Measurements from ENCODE around the gene ANP32A. TPM values are rescaled to one million over a fixed set of nuclear protein-coding genes. Genes with fewer than 3 reads are reported as not detected.

Gene ANP32A
- total RNA-seq, 2 experiments from 2014 or later = 174 to 177 TPM

DNA sequence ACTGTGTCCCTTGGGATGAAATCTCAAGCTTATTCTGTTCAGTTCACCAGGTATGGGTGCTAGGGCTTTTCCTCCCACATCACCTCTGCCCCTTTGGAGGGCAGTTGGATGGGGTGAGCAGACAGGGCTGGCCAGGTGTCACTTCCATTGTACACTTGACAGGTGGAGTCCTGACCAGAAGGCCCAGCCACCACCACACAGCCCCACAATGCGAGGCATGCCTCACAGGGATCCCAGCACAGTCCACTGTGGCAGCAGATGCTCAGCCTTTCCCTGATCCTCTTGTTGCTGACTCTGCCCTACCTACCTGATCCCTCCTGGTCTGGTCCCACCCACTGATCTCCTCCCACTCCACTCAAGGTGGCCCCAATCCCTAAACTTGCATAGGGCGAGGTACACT, 88.2 kb downstream of the ANP32A start:
- POLR2A ChIA-PET = no interaction called here
- no peaks in the 10 kb centered on the region for H3K9me3 Mint-ChIP-seq
- peaks cover 3% of the 10 kb centered on the region for H3K4me1 Mint-ChIP-seq
- no peaks in the 10 kb centered on the region for H3K36me3 Mint-ChIP-seq
- DNase-seq (no peak), ATAC-seq (ENCODE audit: low read depth) (no peak)
- H3K27me3 Mint-ChIP-seq = peaks cover 1% of the 10 kb centered on the region
- H3K27ac Mint-ChIP-seq = no peak overlapping the region
- no peak overlapping the region for H3K4me3 Mint-ChIP-seq

DNA sequence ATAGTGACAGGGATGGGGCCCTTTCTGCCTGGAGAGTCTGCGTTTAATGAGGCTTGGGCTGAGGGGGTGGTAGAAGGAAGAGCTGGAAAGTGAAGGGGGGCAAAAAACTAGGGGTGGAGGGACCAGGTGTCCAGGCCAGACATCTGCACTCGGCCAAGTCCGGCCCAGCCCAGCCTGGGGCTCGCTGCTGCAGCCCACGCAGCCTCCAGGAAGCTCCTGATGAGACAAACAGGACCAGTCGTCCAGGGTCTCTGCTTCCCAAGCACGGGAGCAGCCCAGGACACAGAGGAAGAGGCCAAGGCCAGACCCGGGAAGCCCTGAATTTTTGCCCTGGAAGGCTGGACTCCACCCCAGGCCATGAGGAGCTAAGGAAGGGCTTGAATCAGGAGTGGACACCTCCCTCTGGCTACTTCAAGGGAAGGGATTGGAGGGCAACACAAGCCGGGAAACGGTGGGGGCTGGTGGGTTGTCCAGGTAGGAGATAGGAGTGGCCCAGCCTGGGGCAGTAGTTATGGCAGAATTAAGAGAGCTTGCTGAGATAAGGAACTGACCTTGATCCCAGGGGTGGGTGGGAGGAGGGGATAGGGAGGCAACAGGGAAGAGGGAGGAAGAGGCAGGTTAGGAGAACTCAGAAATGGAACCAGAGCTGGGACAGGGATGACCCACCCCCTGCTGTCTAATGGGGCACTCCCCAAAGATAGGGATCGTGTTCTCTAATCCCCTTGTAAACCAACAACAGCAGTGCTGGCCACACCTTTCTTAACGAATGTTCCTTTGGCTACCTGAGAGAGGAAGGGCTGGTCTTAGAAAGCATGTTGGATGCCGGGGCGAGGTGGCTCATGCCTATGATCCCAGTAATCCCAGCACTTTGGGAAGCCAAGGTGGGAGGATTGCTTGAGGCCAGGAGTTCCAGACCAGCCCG, 89.5 kb downstream of the ANP32A start:
- Mint-ChIP-seq H3K36me3 (no peaks in the 10 kb centered on the region), H3K9me3 (no peaks in the 10 kb centered on the region), H3K4me3 (no peak overlapping the region), H3K27ac (no peak overlapping the region), H3K4me1 (peaks cover 3% of the 10 kb centered on the region), H3K27me3 (peaks cover 1% of the 10 kb centered on the region)
- POLR2A ChIA-PET = no interaction called here
- no peak for ATAC-seq (ENCODE audit: low read depth)
- no peak for DNase-seq

DNA sequence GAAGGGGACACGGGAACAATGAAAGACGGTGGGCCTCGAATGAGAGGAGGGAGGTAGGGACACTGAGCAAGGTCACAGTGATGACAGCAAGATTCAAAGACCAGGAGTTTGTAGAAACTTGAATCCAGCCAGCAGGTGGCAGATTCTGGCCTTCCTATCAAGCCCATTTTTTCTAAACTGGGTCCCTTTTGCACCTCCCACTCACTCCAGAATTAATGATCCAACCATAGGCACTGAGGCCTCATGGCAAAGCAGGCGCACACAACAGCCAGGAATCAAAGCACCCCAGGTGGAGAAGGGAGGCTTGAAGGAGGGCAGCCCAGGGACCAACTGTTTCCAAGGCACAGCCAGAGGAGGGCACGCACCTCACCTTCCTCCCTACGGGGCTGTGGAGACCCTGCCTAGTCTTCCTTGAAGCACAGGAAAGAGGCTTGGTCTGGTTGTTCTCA, 90.2 kb downstream of the ANP32A start:
- Mint-ChIP-seq H3K4me3 (no peak overlapping the region), H3K27ac (no peak overlapping the region), H3K36me3 (no peaks in the 10 kb centered on the region), H3K27me3 (peaks cover 5% of the 10 kb centered on the region), H3K4me1 (peaks cover 3% of the 10 kb centered on the region), H3K9me3 (no peaks in the 10 kb centered on the region)
- POLR2A ChIA-PET = no interaction called here
- DNase-seq (no peak), ATAC-seq (ENCODE audit: low read depth) (no peak)

DNA sequence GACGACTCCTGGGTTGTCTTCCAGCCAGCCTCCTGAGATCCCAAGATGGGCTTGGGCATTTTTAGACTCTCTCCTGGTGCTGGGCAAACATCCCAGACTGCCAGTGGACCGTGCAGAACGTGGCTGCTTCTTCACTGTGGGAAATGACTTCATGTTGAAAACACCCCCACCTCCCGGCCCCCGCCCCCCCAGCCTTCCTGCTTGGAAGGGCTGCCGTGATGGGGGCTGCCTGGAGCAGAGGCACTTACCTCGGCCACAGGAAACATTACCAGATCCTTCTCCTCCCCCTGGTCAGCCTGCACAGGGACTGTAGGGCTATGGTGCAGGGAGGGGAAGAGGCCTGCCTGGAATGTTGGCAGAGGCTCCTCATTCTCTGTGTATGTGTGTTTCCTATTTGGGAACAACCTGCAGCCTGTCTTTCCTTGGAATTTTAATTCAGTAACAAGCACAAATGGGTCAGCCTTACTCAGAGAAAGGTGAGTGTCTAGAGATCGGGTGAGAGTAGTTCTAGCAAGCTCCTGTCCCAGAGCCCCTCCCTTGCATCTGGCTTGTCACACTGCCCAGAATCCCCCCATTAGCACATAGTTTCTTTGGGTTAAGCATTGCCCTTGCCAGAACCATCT, 90.8 kb downstream of the ANP32A start:
- POLR2A ChIA-PET = no interaction called here
- H3K4me1 Mint-ChIP-seq = peaks cover 3% of the 10 kb centered on the region
- no peak overlapping the region for H3K4me3 Mint-ChIP-seq
- ATAC-seq (ENCODE audit: low read depth) (no peak), DNase-seq (no peak)
- H3K36me3 Mint-ChIP-seq = no peaks in the 10 kb centered on the region
- no peak overlapping the region for H3K27ac Mint-ChIP-seq
- H3K27me3 Mint-ChIP-seq = peaks cover 5% of the 10 kb centered on the region
- H3K9me3 Mint-ChIP-seq = no peaks in the 10 kb centered on the region

Small RNA genes within 50 kb of the gene (microRNA-seq; reads per million reads assigned to microRNA genes)
- not detected for gene MIR4312

Other genes starting within 250 kb of the ANP32A start
- not detected for gene CORO2B, start 241.9 kb downstream of the ANP32A start, total RNA-seq
- under 1 TPM; 0.50 to 0.57 TPM for gene SPESP1, start 109.6 kb upstream of the ANP32A start, total RNA-seq
- gene NOX5, start 193.8 kb upstream of the ANP32A start, total RNA-seq = under 1 TPM in 1 of 2 experiments, not detected in 1; 0.06 TPM